HTERT RPE-1 (cell line): ENCODE results near the gene SELENOI.
"Not testable (repeated sequence)": the region's sequence is repeated elsewhere in the genome, so short reads cannot be mapped to it uniquely, and the experiment has no call there.

ENCODE experiments used
- in situ Hi-C: fragments of 300-500 bp; cut with MboI; formaldehyde crosslinking; loops from 4 replicates; pipeline ENCODE4 v1.14.3; 2020; ENCODE audit warnings: low sequenced_read_pairs

Gene SELENOI

GRCh38 chr2:26326514-26326913, 19.4 kb upstream of the SELENOI start:
- in situ Hi-C loops: no loop called here

GRCh38 chr2:26327291-26328272, 18.4 kb upstream of the SELENOI start:
- in situ Hi-C loops: no loop called here

GRCh38 chr2:26329083-26329482, 16.9 kb upstream of the SELENOI start:
- in situ Hi-C loops: not testable (repeated sequence)

GRCh38 chr2:26330114-26330549, 15.8 kb upstream of the SELENOI start:
- in situ Hi-C loops: no loop called here

- in situ Hi-C loops: no loop called here
These were observed 15.3 kb upstream of the SELENOI start for GRCh38 chr2:26330604-26331003.

- in situ Hi-C loops: not testable (repeated sequence)
These were observed 14.6 kb upstream of the SELENOI start for GRCh38 chr2:26331321-26331720.

- in situ Hi-C loops: no loop called here
These were observed 12.7 kb upstream of the SELENOI start for GRCh38 chr2:26333293-26333692.

GRCh38 chr2:26335231-26335630, 10.7 kb upstream of the SELENOI start:
- in situ Hi-C loops: no loop called here

GRCh38 chr2:26336719-26337118, 9.2 kb upstream of the SELENOI start:
- in situ Hi-C loops: no loop called here

GRCh38 chr2:26337298-26337697, 8.6 kb upstream of the SELENOI start:
- in situ Hi-C loops: no loop called here

GRCh38 chr2:26340831-26341230, 5.1 kb upstream of the SELENOI start:
- in situ Hi-C loops: no loop called here

- in situ Hi-C loops: no loop called here
These were observed 1.2 kb upstream of the SELENOI start for GRCh38 chr2:26344581-26345282.

- in situ Hi-C loops: no loop called here
These were observed 729 bp upstream of the SELENOI start for GRCh38 chr2:26345283-26345544.

GRCh38 chr2:26346454-26347053, 611 bp downstream of the SELENOI start, which contains the start of gene ADGRF3:
TSS of gene ADGRF3 (minus strand) at chr2:26346789. CDS start at chr2:26346234, 555 bp downstream.
- in situ Hi-C loops: no loop called here

- in situ Hi-C loops: no loop called here
These were observed 1.4 kb downstream of the SELENOI start for GRCh38 chr2:26347286-26347865.

- in situ Hi-C loops: no loop called here
These were observed 3.7 kb downstream of the SELENOI start for GRCh38 chr2:26349690-26350089.

GRCh38 chr2:26351375-26352090, 5.6 kb downstream of the SELENOI start:
- in situ Hi-C loops: no loop called here

- in situ Hi-C loops: no loop called here
These were observed 6.9 kb downstream of the SELENOI start for GRCh38 chr2:26352892-26353291.

- in situ Hi-C loops: not testable (repeated sequence)
These were observed 8.5 kb downstream of the SELENOI start for GRCh38 chr2:26354469-26354868.
